Measurements from ENCODE around the gene ADORA1.

GRCh38 chr1:203175827-203176241 lies 48.3 kb downstream of the ADORA1 start:
- TF ChIP-seq CTCF (IDR thresholded peaks at IDR 0.05; ENCODE audit: insufficient read depth, low read length, poor library complexity, severe bottlenecking) (no peak), EZH2phosphoT487 (conservative IDR thresholded peaks at IDR 0.05; ENCODE audit: low read length) (no peak)

Measured in SU-DHL-6 (cell line).